ENCODE measurements around the gene TEKT3.

TEKT3 gene

DNA sequence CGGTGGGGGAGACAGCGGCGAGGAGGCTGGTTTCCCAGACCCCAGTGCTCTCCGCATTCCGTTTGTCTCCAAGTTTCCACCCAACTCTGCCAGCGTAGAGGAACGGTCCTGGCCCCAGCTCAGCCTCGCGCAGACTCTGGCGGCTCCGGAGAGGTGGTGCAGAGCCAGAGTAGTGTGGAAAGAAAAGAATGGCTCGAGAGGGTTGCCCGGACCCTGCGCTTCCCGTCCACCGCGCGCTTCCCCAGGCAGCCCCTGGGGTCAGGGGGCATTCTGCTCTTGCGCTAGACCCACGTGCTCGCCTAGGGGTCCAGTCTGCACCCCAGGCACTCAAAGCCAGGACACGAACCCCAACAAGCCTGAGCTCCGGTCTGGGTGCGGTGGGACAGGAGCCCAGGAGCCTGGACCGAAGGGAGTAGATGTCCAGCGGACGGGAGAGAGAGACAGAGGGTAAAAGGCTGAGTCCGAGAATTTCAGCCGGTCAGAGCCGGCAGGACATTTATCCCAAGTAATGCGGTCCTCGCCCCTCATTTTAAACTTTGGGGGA is 80.1 kb downstream of the TEKT3 start:
- no peak overlapping the region for H3K4me3 ChIP-seq (ENCODE audit: low read depth, low read length)
- no peak for DNase-seq (ENCODE audit: low read depth)
- TF ChIP-seq, protein P1, sequence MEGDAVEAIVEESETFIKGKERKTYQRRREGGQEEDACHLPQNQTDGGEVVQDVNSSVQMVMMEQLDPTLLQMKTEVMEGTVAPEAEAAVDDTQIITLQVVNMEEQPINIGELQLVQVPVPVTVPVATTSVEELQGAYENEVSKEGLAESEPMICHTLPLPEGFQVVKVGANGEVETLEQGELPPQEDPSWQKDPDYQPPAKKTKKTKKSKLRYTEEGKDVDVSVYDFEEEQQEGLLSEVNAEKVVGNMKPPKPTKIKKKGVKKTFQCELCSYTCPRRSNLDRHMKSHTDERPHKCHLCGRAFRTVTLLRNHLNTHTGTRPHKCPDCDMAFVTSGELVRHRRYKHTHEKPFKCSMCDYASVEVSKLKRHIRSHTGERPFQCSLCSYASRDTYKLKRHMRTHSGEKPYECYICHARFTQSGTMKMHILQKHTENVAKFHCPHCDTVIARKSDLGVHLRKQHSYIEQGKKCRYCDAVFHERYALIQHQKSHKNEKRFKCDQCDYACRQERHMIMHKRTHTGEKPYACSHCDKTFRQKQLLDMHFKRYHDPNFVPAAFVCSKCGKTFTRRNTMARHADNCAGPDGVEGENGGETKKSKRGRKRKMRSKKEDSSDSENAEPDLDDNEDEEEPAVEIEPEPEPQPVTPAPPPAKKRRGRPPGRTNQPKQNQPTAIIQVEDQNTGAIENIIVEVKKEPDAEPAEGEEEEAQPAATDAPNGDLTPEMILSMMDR (IDR thresholded peaks at IDR 0.05; ENCODE audit: insufficient read depth, low read depth, low read length, missing control alignments) = no peak

DNA sequence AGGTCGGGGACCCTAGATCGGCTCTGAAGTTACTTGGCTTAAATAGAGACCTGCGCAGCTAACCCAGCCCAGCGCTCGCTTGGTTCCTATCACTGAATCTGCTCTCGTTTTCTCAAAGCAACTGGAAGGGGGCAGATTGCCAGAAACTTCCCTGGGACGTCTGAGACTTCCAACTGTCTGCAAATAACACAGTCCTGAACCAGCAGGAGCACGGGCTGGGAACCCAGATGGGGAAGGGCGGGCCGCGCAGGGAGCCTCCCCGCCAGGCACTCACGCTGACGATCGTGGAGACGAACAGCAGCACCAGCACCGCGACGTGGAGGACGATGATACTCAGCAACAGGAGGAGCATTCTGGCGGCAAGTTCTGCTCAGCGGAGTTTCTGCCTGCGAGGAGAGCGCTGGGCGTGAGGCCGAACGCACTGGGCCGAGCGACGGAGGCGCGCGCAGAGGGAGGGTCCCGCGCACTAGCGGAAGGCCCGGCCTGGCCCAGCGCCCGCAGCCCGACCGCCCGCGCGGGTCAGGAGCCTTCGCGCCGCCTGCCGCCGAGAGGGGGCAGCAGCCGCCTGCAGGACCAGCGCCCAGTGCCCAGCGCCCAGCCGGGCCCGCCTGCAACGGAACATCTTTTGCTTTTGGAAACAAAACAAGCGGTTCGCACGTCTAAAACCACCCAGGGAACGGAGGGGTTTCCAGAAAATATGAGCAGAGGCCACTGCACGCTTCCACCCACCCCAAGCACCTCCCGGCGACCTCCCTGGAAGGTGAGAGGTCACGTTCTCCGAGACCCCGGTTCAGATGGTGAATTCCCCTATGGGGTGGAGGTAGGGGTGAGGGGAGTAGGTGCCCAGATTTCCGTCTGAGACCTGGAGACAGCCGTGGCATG is 80.8 kb downstream of the TEKT3 start:
- TF ChIP-seq, protein P1 (IDR thresholded peaks at IDR 0.05; ENCODE audit: insufficient read depth, low read depth, low read length, missing control alignments) = peak; percentile 55
- no peak overlapping the region for H3K4me3 ChIP-seq (ENCODE audit: low read depth, low read length)
- peak; percentile 33 for DNase-seq (ENCODE audit: low read depth)

DNA sequence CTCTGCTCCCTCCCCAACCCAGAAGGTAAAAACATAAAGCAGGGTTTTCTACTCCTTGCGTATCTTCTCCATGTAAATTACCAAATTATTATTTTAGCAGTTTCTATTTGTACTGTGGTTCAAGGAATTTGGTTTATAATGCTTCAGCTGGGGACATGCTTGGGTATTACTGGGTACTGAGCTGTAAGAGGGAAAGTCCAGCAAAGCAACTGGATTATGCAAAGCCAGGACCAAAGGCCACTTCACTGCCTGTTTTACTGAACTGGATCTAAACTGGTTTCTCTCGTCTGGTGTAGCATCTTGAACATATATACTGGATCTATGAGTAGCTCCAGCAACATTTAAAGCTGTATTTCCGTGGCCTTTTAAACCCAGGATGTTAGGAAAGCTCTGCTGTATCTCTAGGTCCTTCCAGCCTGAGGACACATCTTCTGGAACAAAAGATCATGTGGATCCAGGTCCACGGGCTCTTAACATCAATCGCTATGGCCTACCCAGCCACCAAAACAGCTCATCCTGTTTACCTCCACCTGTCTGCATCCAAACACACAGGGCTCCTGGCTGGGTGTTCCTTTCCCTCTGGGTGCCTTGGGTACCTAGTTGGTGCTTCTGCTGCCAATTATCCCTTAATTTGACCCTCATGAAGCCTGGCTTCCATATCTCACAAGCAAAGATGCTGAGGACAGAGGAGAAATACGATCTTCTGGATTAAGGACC is 83.4 kb downstream of the TEKT3 start:
- DNase-seq (ENCODE audit: low read depth) = no peak
- TF ChIP-seq, protein P1 (IDR thresholded peaks at IDR 0.05; ENCODE audit: insufficient read depth, low read depth, low read length, missing control alignments) = no peak
- H3K4me3 ChIP-seq (ENCODE audit: low read depth, low read length) = no peak overlapping the region

DNA sequence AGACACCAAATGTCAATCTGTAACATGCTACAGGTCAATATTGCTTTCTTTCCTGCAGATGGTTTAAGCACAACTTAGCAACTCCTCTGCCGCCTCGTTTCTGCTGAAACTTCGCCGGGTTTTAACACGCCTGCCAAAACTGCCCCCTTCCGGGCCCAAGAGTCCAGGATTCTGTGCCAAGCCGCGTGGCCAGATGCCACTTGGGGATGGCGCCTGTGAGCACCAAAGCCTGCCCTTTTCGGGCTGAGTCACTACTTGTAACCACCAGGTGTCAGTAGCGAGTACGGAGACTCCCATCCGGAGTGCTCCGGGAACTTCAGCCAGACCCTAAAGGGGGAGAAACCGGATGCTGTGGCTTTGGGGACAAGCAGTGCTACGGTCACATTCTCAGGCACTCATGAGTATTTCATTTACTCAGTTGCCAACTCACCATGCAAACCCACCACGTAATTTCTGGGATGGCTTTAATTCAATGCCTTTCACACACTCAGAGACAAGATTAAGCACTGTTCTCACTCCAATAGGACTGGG is 84.1 kb downstream of the TEKT3 start:
- peak; percentile 64 for DNase-seq (ENCODE audit: low read depth)
- no peak overlapping the region for H3K4me3 ChIP-seq (ENCODE audit: low read depth, low read length)
- TF ChIP-seq, protein P1 (IDR thresholded peaks at IDR 0.05; ENCODE audit: insufficient read depth, low read depth, low read length, missing control alignments) = peak; percentile 79

DNA sequence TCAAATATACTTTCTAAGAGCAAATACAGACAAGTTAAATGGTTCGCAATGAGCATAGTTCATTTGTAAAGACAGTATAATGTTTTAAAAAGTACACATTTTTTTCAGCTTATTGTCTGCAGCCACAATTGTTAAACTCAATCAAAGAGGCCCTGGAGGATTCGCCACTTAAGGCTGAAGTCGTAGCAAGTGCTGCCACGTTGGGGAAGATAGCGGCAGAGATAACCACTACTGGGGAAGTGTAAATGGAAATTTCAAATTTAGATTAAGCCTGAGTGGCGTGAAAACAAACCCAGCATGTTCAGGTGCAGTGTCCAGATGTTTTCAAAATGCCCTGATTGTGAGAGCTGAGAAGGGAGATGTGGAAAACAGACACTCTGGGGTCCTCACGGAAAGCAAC is 84.7 kb downstream of the TEKT3 start:
- DNase-seq (ENCODE audit: low read depth) = no peak
- no peak overlapping the region for H3K4me3 ChIP-seq (ENCODE audit: low read depth, low read length)
- TF ChIP-seq, protein P1 (IDR thresholded peaks at IDR 0.05; ENCODE audit: insufficient read depth, low read depth, low read length, missing control alignments) = no peak

DNA sequence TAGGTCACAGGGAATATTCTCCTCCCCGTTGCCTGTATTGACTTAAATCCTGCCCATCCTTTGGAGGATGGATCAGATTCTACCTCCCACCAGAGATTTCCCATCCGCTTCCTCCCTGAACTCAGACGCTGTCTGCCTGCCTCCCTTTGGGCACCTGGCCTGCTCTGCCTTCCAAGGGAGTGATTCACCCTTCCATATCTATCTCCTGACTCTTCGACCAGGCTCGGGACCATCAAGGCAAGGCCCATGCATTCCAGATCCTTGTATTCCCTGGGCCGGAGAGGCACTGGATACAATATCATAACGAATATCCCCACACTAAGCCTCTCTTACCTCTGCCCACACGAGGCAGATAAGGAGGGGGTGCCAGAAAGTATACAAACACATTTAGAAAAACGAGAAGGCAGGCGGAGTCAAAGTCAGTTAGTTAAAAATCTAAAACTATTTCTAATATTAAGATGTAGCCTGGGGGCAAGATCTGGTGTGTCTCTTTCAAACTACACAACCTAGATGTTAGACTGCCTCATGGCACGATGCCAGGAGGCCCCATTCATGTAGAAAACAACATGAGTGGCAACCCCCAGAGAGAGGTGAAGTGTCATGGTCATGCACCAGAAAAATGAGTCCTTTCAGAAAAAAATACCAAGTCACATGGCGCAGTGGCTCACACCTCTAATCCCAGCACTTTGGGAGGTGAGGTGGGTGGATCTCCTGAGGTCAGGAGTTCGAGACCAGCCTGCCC is 85.5 kb downstream of the TEKT3 start:
- DNase-seq (ENCODE audit: low read depth) = no peak
- TF ChIP-seq, protein P1 (IDR thresholded peaks at IDR 0.05; ENCODE audit: insufficient read depth, low read depth, low read length, missing control alignments) = no peak
- no peak overlapping the region for H3K4me3 ChIP-seq (ENCODE audit: low read depth, low read length)
